Calu3 (cell line): ENCODE data around the gene FZD7. TPM values are rescaled to one million over a fixed set of nuclear protein-coding genes. Genes with fewer than 3 reads are reported as not detected.

Experiments used
- BruUV-seq: library from RNA; stranded (reverse); fragments of 400-500 nt; replicated peaks from 2 replicates; lab custom pipeline; 2021; lab: Mats Ljungman, UMichigan
- CTCF ChIA-PET: fragments of 300-600 bp; sonication (Branson Sonifier 250); formaldehyde crosslinking; loops from one replicate; lab custom pipeline; 2022; ENCODE audit warnings: antibody characterized with exemption; lab: Charles Lee
- DNase-seq: peaks from one replicate; pipeline ENCODE4 v3.0.0; 2022
- H3K27ac Mint-ChIP-seq: one replicate; pipeline ENCODE4 v1.8.0; 2022; ENCODE audit warnings: mixed read lengths; ENCODE audit not compliant: unreplicated experiment
- H3K27me3 Mint-ChIP-seq: one replicate; pipeline ENCODE4 v1.8.0; 2022; ENCODE audit warnings: mixed read lengths; ENCODE audit not compliant: unreplicated experiment
- H3K36me3 Mint-ChIP-seq: one replicate; pipeline ENCODE4 v1.8.0; 2022; ENCODE audit warnings: mild to moderate bottlenecking, moderate library complexity, mixed read lengths; ENCODE audit not compliant: insufficient read depth, unreplicated experiment
- H3K4me1 Mint-ChIP-seq: one replicate; pipeline ENCODE4 v1.8.0; 2022; ENCODE audit warnings: mild to moderate bottlenecking, low read depth, mixed read lengths; ENCODE audit not compliant: unreplicated experiment
- H3K4me3 Mint-ChIP-seq: one replicate; pipeline ENCODE4 v1.8.0; 2022; ENCODE audit warnings: mild to moderate bottlenecking, low read depth, moderate library complexity, mixed read lengths; ENCODE audit not compliant: unreplicated experiment
- H3K9me3 Mint-ChIP-seq: one replicate; pipeline ENCODE4 v1.8.0; 2022; ENCODE audit warnings: low read depth, mixed read lengths; ENCODE audit not compliant: unreplicated experiment
- CTCF ChIP-seq: fragments of 200-600 bp; IDR thresholded peaks from one replicate; pipeline ENCODE4 v1.8.0; 2022; ENCODE audit warnings: antibody characterized with exemption; ENCODE audit not compliant: unreplicated experiment
- intact Hi-C: fragments of 100-400 bp; cut with micrococcal nuclease; formaldehyde crosslinking; loops from one replicate; pipeline ENCODE4 v1.10.0; 2022; ENCODE audit not compliant: unreplicated experiment
- total RNA-seq: library from RNA; stranded (reverse); gene quantifications from 2 replicates; pipeline ENCODE4 v1.2.3, GENCODE V29; 2022

The FZD7 gene
- total RNA-seq, 1 experiment from 2014 or later, result 17.7 TPM

GRCh38 chr2:201992960-201993359, 40.7 kb upstream of the FZD7 start:
- no peak for DNase-seq

GRCh38 chr2:201994973-201995638, 38.5 kb upstream of the FZD7 start:
- Mint-ChIP-seq H3K36me3 (no peaks in the 10 kb centered on the region), H3K27me3 (no peaks in the 10 kb centered on the region), H3K4me3 (no peak overlapping the region), H3K9me3 (peaks cover 4% of the 10 kb centered on the region), H3K27ac (no peak overlapping the region), H3K4me1 (peaks cover 22% of the 10 kb centered on the region)
- CTCF ChIA-PET, result no interaction called here
- TF ChIP-seq CTCF, result no peak
- DNase-seq, result no peak
- no TSS peak for BruUV-seq
- intact Hi-C loops, result no loop called here

More at GRCh38 chr2:201992960-201993359, 40.7 kb upstream of the FZD7 start:
- BruUV-seq, result no TSS peak
- no peak for TF ChIP-seq CTCF
- no peaks in the 10 kb centered on the region for H3K36me3 Mint-ChIP-seq
- no peak overlapping the region for H3K27ac Mint-ChIP-seq
- CTCF ChIA-PET, result no interaction called here
- no peaks in the 10 kb centered on the region for H3K27me3 Mint-ChIP-seq
- intact Hi-C loops, result no loop called here
- peaks cover 22% of the 10 kb centered on the region for H3K4me1 Mint-ChIP-seq
- H3K4me3 Mint-ChIP-seq, result no peak overlapping the region
- peaks cover 4% of the 10 kb centered on the region for H3K9me3 Mint-ChIP-seq

DNA sequence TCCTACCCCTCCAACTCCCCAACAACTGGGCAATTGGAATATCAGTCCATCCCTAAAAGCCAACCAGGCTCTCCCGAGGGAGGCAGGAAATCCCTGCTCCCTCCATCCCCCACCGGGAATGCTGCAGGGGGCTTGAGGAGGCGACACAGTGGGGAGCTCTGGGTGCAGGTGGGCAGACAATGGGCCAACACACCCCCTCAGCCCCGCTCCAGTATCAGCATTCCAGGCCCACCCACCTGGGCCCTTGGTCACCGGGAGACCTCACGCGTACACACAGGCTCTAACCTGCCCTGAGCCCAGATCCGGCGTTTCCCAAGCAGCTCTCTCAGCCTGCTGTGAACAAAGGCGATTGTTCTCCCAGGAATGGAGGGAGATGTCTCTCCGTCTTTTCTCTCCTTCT, 37.6 kb upstream of the FZD7 start:
- Mint-ChIP-seq H3K27ac (peak overlapping the region; percentile 88), H3K36me3 (no peaks in the 10 kb centered on the region), H3K27me3 (no peaks in the 10 kb centered on the region), H3K4me3 (peak overlapping the region; percentile 6), H3K4me1 (peaks cover 22% of the 10 kb centered on the region), H3K9me3 (peaks cover 4% of the 10 kb centered on the region)
- intact Hi-C loops, result no loop called here
- BruUV-seq, result no TSS peak
- TF ChIP-seq CTCF, result no peak
- peak; percentile 37 for DNase-seq
- CTCF ChIA-PET, result no interaction called here

DNA sequence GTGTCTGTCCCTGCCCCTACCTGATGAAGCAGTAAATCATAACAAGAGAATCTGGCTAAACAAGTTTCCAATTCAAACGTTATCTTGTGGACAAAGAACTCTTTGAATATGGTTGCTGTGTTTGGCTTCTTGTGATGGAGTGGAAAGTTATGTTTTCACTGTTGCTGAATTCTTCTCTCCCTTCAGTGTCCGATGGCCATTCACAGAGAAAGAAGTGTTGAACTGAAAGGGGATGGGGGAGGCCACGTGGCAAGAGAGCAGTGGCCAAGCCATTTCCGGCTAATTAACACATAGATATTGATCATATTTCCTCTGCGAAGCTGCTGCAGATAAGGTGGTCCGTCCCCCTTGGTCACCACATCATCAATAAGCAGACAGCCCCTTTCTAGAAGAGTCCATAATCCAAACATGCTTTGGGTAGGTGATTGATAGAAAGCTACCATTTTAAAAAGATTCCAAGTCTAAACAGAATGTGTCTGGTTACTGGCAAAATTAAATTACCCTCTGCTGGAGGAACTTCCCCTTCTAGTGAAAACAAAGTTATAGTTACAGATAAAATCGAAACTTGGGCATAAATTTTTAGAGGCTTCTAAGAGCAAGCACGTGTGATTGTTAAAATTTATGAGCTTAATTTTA, 36.9 kb upstream of the FZD7 start:
- DNase-seq, result peak; percentile 52
- peak overlapping the region; percentile 88 for H3K27ac Mint-ChIP-seq
- peak overlapping the region; percentile 6 for H3K4me3 Mint-ChIP-seq
- H3K4me1 Mint-ChIP-seq, result peaks cover 22% of the 10 kb centered on the region
- H3K9me3 Mint-ChIP-seq, result peaks cover 4% of the 10 kb centered on the region
- intact Hi-C loops, result no loop called here
- CTCF ChIA-PET, result no interaction called here
- no peak for TF ChIP-seq CTCF
- no peaks in the 10 kb centered on the region for H3K27me3 Mint-ChIP-seq
- H3K36me3 Mint-ChIP-seq, result no peaks in the 10 kb centered on the region
- BruUV-seq, result no TSS peak
